Keratinocyte (primary cell): ENCODE data around the gene ANKFY1. TPM values are rescaled to one million over a fixed set of nuclear protein-coding genes. Genes with fewer than 3 reads are reported as not detected.

ENCODE experiments used
- DNase-seq: peaks from one replicate; pipeline ENCODE4 v3.0.0-alpha.2; 2011; ENCODE audit warnings: low read depth, missing footprints, low spot score
- FAIRE-seq: peaks from 2 replicates; lab custom pipeline; 2011; peaks lifted over from hg19 to GRCh38; lab: Jason Lieb, UNC
- H2AFZ ChIP-seq: 2 replicates; pipeline ENCODE4 v1.6.0; 2012; ENCODE audit warnings: low read length, control low read depth, inconsistent platforms; ENCODE audit not compliant: control insufficient read depth
- H3K27ac ChIP-seq: 2 replicates; pipeline ENCODE4 v1.5.1; 2011; ENCODE audit warnings: low read length; ENCODE audit not compliant: control insufficient read depth, insufficient read depth
- H3K27me3 ChIP-seq: 3 replicates; pipeline ENCODE4 v1.6.0; 2011; ENCODE audit warnings: low read length; ENCODE audit not compliant: control insufficient read depth, insufficient read depth; ENCODE audit errors: extremely low read depth
- H3K36me3 ChIP-seq, 2 experiments: 2 replicates in 1 of 2; 3 replicates in 1 of 2; pipeline ENCODE4 v1.5.1; 2011; ENCODE audit warnings: low read length in 2 of 2, mild to moderate bottlenecking in 1 of 2; ENCODE audit not compliant: control insufficient read depth in 2 of 2, insufficient read depth in 2 of 2; ENCODE audit errors: extremely low read depth in 1 of 2
- H3K4me1 ChIP-seq: 3 replicates; pipeline ENCODE4 v1.5.1; 2011; ENCODE audit warnings: low read length; ENCODE audit not compliant: control insufficient read depth, insufficient read depth; ENCODE audit errors: extremely low read depth
- H3K4me2 ChIP-seq: 3 replicates; pipeline ENCODE4 v1.6.0; 2011; ENCODE audit warnings: low read depth, low read length; ENCODE audit not compliant: control insufficient read depth, insufficient read depth; ENCODE audit errors: extremely low read depth
- H3K4me3 ChIP-seq, 3 experiments: fragments of 200-600 bp in 1 of 3; sonication (generic) in 1 of 3; 2 replicates in 2 of 3; 3 replicates in 1 of 3; pipeline ENCODE4 v1.5.1; 2011 to 2016; ENCODE audit warnings: low read length in 3 of 3, mild to moderate bottlenecking in 3 of 3, control low read depth in 2 of 3, inconsistent platforms in 1 of 3, low read depth in 1 of 3, mixed read lengths in 1 of 3, mixed run types in 1 of 3, moderate library complexity in 1 of 3; ENCODE audit not compliant: control insufficient read depth in 2 of 3, insufficient read depth in 2 of 3; ENCODE audit errors: extremely low read depth in 1 of 3
- H3K79me2 ChIP-seq: 2 replicates; pipeline ENCODE4 v1.6.0; 2012; ENCODE audit warnings: low read length; ENCODE audit not compliant: control insufficient read depth, insufficient read depth
- H3K9ac ChIP-seq: 3 replicates; pipeline ENCODE4 v1.6.0; 2011; ENCODE audit warnings: low read length; ENCODE audit not compliant: control insufficient read depth, insufficient read depth; ENCODE audit errors: extremely low read depth
- H3K9me1 ChIP-seq: 3 replicates; pipeline ENCODE4 v1.6.0; 2011; ENCODE audit warnings: low read length; ENCODE audit not compliant: control insufficient read depth, insufficient read depth; ENCODE audit errors: extremely low read depth
- H3K9me3 ChIP-seq: 2 replicates; pipeline ENCODE4 v1.5.1; 2012; ENCODE audit warnings: low read depth, low read length; ENCODE audit not compliant: control insufficient read depth
- H4K20me1 ChIP-seq: 3 replicates; pipeline ENCODE4 v1.6.0; 2011; ENCODE audit warnings: low read length; ENCODE audit not compliant: control insufficient read depth, insufficient read depth; ENCODE audit errors: extremely low read depth
- EZH2 ChIP-seq: IDR thresholded peaks from one replicate; pipeline ENCODE4 v1.6.1; 2012; ENCODE audit warnings: inconsistent platforms, mild to moderate bottlenecking, low read length, moderate library complexity
- dilution Hi-C: fragments of 300-500 bp; cut with MboI; formaldehyde crosslinking; loops from one replicate; pipeline ENCODE4 v1.7.0; 2020; ENCODE audit warnings: low sequenced_read_pairs; ENCODE audit not compliant: extremely low pct_ligation_motif_present
- polyA plus RNA-seq, 5 experiments: library from polyadenylated mRNA; depleted of rRNA in 3 of 5; stranded (reverse) in 3 of 5; stranded (forward) in 1 of 5; unstranded in 1 of 5; fragments of >200 nt; gene quantifications; 1 replicate in 1 of 5; 2 replicates in 3 of 5; 3 replicates in 1 of 5; pipeline versions ENCODE4 v1.2.1 to v1.2.3, GENCODE V29; 2011 to 2012; ENCODE audit warnings: missing spikeins in 2 of 5, low read depth in 1 of 5, low replicate concordance in 1 of 5
- TF ChIP-seq, protein P1 (sequence below), 3 experiments: IDR thresholded peaks in 1 of 3; conservative IDR thresholded peaks in 1 of 3; optimal IDR thresholded peaks in 1 of 3; 2 replicates in 2 of 3; 3 replicates in 1 of 3; pipeline versions ENCODE3 to v1.5.1; 2011; ENCODE audit warnings: low read length in 3 of 3, mild to moderate bottlenecking in 3 of 3, moderate library complexity in 2 of 3, control low read depth in 1 of 3, inconsistent platforms in 1 of 3; ENCODE audit not compliant: insufficient read depth in 2 of 3; ENCODE audit errors: extremely low read depth in 1 of 3

The ANKFY1 gene
- polyA plus RNA-seq, 1 donor (not counting 4 experiments of a cell fraction or from before 2014, with no cell fraction given): 27.0 TPM

DNA sequence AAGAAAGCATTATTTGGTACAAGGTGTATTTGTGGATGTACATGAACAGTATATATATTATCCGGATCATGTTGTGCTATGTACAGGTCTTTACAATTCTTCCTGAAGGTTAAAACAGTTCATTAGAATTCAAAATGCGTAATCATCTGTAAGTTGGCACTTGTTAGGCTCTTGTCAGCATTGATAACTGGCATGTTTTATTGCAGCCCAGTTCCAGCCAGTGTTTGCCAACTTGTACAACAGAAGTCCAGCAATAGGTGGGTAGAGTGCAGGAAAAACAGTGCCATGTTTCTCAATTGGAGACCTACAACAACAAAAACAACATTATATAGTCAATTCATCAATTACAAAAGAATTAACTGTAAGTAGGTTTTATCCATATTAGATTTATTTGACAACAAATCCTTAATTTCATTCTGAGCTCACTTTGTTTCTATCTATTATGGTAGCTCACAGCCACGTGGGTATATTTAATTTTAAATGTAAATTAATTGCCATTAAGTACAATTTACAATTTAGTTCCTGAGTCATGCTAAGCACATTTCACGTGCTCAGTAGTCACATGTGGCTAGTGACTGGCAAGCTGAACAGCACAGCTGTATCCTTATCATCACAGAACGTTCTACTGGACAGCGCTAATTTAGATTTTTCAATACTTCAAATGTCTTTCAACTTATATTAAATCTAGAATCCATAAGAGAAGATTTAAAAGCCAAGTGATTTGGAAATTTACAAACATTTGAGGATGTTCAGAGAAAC is 8.6 kb upstream of the ANKFY1 start:
- no peak for FAIRE-seq
- dilution Hi-C loops: no loop called here
- peak overlapping the region; percentile 32 for H3K27ac ChIP-seq
- H3K27me3 ChIP-seq: no peaks in the 10 kb centered on the region
- no peaks in the 10 kb centered on the region for H3K4me1 ChIP-seq
- H3K4me3 ChIP-seq: no peak overlapping the region
- no peak overlapping the region for H3K4me2 ChIP-seq
- peaks cover 2% of the 10 kb centered on the region for H3K9me1 ChIP-seq
- no peak overlapping the region for H2AFZ ChIP-seq
- TF ChIP-seq, protein P1, sequence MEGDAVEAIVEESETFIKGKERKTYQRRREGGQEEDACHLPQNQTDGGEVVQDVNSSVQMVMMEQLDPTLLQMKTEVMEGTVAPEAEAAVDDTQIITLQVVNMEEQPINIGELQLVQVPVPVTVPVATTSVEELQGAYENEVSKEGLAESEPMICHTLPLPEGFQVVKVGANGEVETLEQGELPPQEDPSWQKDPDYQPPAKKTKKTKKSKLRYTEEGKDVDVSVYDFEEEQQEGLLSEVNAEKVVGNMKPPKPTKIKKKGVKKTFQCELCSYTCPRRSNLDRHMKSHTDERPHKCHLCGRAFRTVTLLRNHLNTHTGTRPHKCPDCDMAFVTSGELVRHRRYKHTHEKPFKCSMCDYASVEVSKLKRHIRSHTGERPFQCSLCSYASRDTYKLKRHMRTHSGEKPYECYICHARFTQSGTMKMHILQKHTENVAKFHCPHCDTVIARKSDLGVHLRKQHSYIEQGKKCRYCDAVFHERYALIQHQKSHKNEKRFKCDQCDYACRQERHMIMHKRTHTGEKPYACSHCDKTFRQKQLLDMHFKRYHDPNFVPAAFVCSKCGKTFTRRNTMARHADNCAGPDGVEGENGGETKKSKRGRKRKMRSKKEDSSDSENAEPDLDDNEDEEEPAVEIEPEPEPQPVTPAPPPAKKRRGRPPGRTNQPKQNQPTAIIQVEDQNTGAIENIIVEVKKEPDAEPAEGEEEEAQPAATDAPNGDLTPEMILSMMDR (optimal IDR thresholded peaks at IDR 0.05 in 1 of 3, IDR thresholded peaks at IDR 0.05 in 1 of 3, conservative IDR thresholded peaks at IDR 0.05 in 1 of 3; ENCODE audit: extremely low read depth in 1 of 3, insufficient read depth in 2 of 3, low read length in 3 of 3): no peak
- no peak for TF ChIP-seq EZH2
- no peaks in the 10 kb centered on the region for H3K9me3 ChIP-seq
- H3K36me3 ChIP-seq: peaks cover 11 to 38% of the 10 kb centered on the region in 2 experiments
- no peak overlapping the region for H3K9ac ChIP-seq
- no peak for DNase-seq
- H3K79me2 ChIP-seq: peaks cover 30% of the 10 kb centered on the region
- H4K20me1 ChIP-seq: no peaks in the 10 kb centered on the region

DNA sequence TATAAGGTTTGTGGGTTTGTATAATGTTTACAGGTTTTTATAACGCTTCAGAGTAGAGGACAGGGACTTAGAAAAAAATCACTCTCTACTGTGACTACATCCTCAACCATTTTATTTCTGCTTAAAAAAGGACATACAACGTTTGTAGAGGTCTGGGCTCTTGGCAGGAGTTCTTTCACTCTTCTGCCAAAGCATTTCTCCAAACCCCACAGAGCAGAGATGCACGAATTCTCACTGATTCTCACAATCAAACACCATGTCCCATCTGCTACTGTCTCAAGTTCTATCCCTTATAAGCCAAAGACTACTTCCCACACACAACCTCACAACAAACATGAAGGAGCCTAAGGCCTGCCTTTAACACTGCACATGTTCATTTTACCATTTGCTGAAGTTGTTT is 7.0 kb upstream of the ANKFY1 start:
- Histone ChIP-seq H4K20me1 (no peaks in the 10 kb centered on the region), H3K9ac (no peak overlapping the region), H3K4me2 (no peak overlapping the region), H3K79me2 (peaks cover 14% of the 10 kb centered on the region), H3K4me3 (no peak overlapping the region), H2AFZ (no peak overlapping the region), H3K27ac (no peak overlapping the region), H3K9me3 (no peaks in the 10 kb centered on the region), H3K27me3 (no peaks in the 10 kb centered on the region), H3K4me1 (peaks cover 3% of the 10 kb centered on the region), H3K9me1 (peaks cover 1% of the 10 kb centered on the region), H3K36me3 (peaks cover 10 to 23% of the 10 kb centered on the region in 2 experiments)
- FAIRE-seq: no peak
- DNase-seq: no peak
- dilution Hi-C loops: no loop called here
- TF ChIP-seq EZH2: no peak
- TF ChIP-seq, protein P1 (optimal IDR thresholded peaks at IDR 0.05 in 1 of 3, IDR thresholded peaks at IDR 0.05 in 1 of 3, conservative IDR thresholded peaks at IDR 0.05 in 1 of 3; ENCODE audit: extremely low read depth in 1 of 3, insufficient read depth in 2 of 3, low read length in 3 of 3): no peak
